GM12864 (cell line): ENCODE results near the gene MAN1A2.

Experiments used
- DNase-seq: peaks from one replicate; pipeline ENCODE4 v3.0.0-alpha.2; 2011; ENCODE audit warnings: low read depth
- H3K4me3 ChIP-seq: 2 replicates; pipeline ENCODE4 v1.5.1; 2011; ENCODE audit warnings: mild to moderate bottlenecking, low read depth, low read length, control low read depth
- TF ChIP-seq, protein P1 (sequence below): IDR thresholded peaks from 2 replicates; pipeline ENCODE4 v1.5.1; 2011; ENCODE audit warnings: low read depth, mild to moderate bottlenecking, moderate library complexity, low read length, control low read depth, inconsistent platforms; ENCODE audit errors: missing control alignments

Gene MAN1A2

GRCh38 chr1:117573386-117574023 lies 206.3 kb downstream of the MAN1A2 start:
- TF ChIP-seq, protein P1, sequence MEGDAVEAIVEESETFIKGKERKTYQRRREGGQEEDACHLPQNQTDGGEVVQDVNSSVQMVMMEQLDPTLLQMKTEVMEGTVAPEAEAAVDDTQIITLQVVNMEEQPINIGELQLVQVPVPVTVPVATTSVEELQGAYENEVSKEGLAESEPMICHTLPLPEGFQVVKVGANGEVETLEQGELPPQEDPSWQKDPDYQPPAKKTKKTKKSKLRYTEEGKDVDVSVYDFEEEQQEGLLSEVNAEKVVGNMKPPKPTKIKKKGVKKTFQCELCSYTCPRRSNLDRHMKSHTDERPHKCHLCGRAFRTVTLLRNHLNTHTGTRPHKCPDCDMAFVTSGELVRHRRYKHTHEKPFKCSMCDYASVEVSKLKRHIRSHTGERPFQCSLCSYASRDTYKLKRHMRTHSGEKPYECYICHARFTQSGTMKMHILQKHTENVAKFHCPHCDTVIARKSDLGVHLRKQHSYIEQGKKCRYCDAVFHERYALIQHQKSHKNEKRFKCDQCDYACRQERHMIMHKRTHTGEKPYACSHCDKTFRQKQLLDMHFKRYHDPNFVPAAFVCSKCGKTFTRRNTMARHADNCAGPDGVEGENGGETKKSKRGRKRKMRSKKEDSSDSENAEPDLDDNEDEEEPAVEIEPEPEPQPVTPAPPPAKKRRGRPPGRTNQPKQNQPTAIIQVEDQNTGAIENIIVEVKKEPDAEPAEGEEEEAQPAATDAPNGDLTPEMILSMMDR: no peak

DNA sequence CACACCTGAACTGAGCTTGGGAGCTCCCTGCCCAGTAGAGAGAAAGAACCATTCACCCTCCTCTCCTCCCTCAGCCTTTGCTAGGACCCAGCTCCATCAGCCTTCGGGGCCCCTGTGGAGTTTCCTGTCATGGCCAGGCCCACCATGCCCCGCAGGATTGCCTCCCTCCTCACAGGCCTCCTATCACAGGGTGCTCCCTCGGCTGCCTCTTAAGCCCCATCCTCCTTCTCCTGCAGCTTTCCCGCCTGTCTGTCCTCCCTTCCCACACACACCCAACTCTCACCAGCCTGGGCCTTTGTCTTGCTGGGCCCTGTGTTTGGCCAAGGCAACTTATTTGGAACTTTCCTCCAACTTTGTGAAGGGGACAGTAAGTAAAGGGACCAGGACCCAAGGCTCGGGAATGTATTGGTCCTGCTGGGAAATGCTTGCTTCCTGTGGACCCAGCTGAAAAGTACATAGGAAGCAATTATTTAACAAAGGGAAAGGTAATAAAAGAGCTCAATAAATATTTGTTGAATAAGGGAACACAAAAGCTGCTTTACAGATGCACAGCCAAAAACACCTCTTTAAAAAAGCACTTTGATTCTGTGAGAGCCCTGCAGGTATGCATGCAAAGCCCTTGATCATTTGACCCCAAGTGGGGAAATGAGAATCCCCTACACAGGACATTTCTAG lies 207.0 kb downstream of the MAN1A2 start:
- no peak for DNase-seq
- TF ChIP-seq, protein P1: no peak
- H3K4me3 ChIP-seq: no peak overlapping the region

More at GRCh38 chr1:117573386-117574023, 206.3 kb downstream of the MAN1A2 start:
- no peak overlapping the region for H3K4me3 ChIP-seq
- no peak for DNase-seq

DNA sequence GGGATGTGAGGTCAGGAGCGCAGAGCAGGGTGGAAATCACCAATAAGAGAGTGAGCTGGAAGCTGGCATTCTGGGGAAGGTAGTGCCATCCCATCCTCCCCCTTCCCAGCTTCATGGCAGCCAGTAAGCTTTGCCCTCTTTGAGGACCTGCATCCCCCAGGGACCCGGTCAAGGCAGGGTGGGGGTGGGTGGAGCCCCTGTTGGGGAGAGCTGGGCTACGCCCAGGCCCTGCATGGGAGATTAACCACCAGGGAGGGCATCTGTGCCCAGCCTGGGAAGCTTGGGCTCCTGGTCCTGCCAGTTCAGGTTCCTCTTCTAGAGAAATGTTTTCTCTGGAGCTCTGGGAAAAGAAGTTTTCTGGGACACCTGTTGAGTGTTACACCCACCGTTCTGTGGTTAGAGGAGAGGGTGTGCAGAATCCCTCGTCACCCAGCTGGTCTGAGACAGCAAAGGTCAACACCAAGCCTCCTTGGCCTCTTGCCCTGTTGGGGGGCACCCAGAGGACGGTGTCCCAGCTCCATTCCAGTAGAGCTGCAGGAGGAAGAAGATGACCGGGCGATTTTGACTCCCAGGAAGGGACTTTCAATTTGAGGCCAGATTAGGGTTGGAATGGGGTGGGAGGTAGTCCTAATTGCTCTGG lies 208.5 kb downstream of the MAN1A2 start:
- H3K4me3 ChIP-seq: no peak overlapping the region
- no peak for DNase-seq
- TF ChIP-seq, protein P1: no peak

DNA sequence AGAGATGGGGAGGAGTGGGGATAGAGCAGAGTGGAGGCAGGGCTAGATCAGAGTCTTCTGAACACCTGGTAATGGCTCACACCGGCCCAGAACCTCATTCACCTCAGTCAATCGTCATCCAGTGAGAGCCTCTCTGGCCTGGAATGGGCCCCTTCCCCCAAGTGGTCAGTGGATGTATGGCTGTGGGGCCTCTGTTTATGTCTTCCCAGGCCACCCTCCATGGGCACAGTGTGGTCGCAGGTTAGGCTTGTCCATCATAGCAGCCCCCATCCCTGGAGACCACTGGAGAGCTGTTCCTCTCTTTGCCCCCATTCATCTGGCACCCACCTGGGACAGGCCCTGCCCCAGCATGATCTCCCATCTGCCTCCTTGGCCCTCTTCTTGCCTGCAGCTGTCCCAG lies 209.0 kb downstream of the MAN1A2 start:
- DNase-seq: no peak
- TF ChIP-seq, protein P1: no peak
- no peak overlapping the region for H3K4me3 ChIP-seq

DNA sequence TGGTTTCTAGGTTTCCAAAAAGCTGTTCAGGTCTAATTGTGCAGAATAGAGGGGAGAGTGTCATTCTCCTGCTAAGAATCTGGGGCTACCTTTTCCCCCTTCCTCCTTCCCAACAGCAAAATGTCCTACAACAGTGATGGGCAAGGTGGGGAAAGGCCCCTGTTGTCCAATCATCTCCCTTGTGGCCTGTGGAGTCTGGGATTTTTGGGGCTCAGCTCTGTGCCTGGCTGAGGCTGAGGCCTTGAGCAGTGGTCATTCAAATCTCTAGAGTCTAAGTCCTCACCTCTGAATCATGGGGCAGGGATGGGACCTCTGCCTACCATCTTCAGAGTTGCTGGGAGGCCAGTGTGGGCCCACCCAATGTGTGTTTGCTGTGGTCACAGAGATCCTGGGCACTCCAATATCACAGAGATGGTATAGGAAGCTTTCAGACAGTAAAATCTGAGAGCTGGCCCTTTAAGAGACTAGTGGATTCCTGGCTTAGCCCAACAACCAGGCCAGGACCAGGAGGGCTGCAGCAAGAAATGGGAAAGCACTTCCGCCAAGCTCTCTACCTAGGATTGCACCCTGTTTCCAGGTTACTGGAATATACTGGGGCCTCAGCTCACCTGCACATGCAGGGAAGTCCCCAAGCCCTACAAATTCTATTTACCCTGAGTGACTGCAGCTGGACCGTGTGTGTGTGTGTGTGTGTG lies 210.1 kb downstream of the MAN1A2 start:
- no peak overlapping the region for H3K4me3 ChIP-seq
- TF ChIP-seq, protein P1: no peak
- no peak for DNase-seq

DNA sequence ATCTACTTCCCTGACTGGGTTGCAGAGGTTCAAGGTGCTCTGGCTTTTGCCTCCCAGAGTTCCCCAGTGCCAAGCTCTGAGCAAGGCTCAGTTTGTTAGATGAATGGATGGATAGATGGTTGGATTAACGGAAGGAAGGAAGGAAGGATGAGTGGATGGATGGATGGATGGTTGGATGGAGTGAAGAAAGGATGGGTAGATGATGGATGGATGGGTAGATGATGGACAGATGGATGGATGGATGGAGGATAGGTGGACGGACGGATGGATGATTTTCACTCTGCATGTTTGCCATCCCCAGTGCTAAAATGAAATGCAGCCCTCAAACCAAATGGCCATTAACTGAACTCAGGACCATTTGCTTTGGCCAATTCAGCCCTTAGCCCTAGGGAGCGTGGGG lies 211.2 kb downstream of the MAN1A2 start:
- TF ChIP-seq, protein P1: no peak
- no peak overlapping the region for H3K4me3 ChIP-seq
- no peak for DNase-seq
